NCI-H1930 (cell line): Measurements from ENCODE around the gene TCF15.

Source experiments
- DNase-seq, 2 experiments: peaks; one replicate each; lab custom pipeline; 2025; lab: John Stamatoyannopoulos, UW

TCF15 gene, protein sequence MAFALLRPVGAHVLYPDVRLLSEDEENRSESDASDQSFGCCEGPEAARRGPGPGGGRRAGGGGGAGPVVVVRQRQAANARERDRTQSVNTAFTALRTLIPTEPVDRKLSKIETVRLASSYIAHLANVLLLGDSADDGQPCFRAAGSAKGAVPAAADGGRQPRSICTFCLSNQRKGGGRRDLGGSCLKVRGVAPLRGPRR

GRCh38 chr20:610130-611046 is at the start of gene TCF15:
Gene TCF15 (minus strand): TSS chr20:610309. CDS start chr20:610237, 72 bp downstream.
- peak; percentile 44 to 77 for DNase-seq

GRCh38 chr20:658731-659291 is 48.7 kb upstream of the TCF15 start:
- no peak for DNase-seq

DNA sequence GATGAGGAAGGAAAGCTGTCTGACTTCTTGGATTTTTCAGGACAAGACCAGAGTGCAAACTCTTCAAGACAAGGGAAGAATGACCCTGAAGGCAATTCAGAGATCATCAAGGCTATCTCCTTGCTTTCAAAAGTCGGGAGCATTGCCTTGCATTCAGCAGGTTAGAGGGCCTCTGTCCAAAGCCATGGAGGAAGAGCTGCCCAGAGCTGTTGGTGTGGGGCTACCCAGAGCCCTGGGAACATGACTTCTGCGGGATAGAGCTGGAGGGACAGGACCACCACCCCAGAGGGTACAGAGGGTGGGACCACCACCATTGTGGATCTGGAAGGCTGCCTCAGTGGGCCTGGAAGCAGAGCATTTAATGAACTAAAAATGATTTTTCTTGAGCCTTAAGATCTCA is 48.1 kb upstream of the TCF15 start:
- no peak for DNase-seq

DNA sequence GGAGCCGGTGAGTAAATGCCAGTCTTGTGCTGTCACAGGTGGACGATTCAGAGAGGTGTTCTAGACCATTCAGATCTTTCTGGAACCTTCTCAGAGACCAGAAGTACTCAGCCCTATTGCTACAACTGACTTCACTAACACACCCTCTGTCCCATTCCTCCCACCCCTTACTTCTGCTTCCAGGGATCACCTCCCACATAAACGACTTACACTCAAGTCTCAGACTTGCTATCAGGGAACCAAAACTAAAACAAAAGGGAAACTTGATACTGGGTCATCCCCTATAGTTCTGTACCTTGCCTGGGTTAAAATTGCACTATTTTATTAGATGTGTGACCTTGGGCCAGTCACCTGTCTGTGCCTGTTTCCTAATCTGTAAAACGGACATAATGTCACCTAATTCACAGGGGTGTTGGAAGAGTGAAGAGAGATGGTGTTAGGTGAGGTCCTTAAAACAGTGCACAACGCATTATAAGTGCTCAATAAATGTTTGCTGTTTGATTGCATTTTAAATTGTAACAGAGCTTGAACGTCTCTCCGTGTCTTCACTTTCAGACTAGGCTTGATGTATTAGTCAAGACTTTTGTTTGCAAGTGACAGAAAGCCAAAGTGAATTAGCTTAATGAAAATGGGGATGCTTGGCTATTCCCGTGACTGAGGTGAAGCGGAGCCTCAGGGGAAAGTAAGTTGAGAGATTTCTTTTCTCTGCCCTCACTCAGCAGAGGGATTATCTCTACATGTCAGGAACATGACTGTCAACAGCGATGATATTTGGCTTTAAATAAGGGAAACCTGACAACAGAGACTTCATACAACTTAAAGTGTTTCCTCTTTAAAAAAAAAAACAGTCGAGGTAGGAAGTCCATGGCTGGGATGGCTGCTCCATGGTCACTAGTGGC is 45.9 kb upstream of the TCF15 start:
- DNase-seq, result no peak

- DNase-seq, result no peak
These were observed 44.3 kb upstream of the TCF15 start for GRCh38 chr20:654417-654750.

GRCh38 chr20:653590-654416 is 43.7 kb upstream of the TCF15 start:
- no peak for DNase-seq

DNA sequence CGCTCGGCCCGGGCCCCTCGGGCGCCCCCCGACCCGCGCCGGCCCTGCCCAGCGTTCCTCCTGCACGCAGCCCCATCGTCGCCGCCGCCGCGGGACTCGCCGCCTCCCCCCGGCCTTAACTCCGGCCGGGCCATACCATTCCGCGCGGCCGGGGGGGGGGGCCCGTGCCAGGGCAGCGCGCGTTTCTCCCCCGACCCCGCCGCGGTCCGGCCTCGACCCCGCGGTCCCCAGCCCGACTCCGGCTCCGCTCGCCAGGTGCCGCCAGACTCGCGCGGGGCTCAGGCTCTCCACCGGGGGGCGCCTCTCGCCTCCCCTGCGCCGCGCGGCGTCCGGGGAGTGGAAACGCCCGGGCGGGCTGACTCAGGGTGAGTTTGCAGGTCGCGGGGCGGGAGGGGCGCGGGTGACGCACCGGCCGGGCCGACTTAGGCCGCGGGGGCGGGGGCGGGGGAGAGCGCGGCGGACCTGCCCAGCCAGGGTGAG is 43.0 kb upstream of the TCF15 start, which contains the start of gene SRXN1:
Gene SRXN1 (minus strand): TSS at position 91 of the 480 bp plus-strand sequence. CDS start 15 bp downstream, at position 76.
- peak; percentile 93 to 98 for DNase-seq

DNA sequence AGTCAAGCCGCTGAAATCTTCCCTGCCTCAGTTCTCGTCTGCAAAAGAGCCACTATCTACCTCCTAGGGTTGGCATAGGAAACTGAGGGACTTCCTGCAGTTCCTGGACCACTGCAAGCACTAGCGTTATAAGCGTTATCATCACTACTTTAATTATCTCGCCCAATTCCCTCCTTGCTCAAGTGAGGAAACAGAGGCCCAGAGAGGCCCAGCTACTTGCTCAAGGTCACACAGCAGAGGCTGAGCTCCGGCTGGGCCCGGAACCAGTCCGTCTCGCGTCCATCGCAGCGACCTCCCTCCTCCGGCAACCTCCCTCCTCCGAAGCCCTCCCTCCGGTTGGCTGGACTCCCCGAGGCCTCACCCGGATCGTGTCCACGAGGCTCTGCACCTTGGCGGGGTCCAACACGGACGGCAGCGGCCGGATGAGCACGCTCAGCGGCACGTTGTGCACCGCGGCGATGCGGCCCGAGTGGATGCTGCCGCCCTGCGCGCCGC is 42.6 kb upstream of the TCF15 start:
- no peak for DNase-seq

DNA sequence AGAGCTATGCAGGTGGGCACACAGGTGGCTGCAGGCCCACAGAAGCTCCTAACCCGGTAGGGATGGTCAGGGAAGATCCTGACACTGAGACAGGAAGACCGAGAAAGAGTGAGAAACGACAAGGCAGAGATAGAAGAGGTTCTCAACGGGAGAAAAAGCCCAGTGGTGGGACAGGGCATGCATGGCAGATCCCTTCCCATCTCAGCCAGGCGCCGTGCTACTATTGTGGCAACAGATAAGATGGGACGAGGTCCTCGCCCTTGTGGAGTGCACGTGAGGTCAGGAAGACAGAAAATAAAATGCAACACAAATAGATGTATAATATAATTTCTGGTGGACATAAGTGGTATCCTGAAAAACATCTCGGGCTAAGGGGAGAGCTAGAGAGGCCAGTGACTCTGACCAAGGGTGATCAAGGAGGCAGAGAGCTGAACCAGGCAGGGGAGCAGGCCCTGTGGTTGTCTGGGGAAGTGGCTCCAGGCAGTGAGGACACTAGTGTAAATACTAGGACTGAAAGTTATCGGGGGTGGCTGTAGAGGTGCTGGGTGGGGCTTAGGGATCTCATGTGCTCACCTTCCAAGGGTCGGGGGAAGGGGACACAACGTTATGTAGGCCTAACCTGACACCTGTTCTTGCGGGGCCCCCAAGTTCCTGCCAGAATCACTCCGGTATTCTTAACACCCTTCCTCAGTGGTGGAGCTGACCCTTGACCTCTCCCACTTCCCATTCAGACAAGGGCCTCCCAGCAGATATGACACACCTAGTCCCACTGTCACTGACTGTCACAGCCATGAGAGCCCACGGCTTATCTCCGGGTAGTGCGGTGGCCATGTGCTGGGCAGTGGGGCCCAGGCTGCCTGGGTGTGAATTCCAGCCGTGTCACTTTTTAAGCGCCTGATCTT is 41.9 kb upstream of the TCF15 start:
- DNase-seq, result no peak

- no peak for DNase-seq
These were observed 40.8 kb upstream of the TCF15 start for GRCh38 chr20:650954-651353.

GRCh38 chr20:650281-650680 is 40.2 kb upstream of the TCF15 start:
- no peak for DNase-seq

DNA sequence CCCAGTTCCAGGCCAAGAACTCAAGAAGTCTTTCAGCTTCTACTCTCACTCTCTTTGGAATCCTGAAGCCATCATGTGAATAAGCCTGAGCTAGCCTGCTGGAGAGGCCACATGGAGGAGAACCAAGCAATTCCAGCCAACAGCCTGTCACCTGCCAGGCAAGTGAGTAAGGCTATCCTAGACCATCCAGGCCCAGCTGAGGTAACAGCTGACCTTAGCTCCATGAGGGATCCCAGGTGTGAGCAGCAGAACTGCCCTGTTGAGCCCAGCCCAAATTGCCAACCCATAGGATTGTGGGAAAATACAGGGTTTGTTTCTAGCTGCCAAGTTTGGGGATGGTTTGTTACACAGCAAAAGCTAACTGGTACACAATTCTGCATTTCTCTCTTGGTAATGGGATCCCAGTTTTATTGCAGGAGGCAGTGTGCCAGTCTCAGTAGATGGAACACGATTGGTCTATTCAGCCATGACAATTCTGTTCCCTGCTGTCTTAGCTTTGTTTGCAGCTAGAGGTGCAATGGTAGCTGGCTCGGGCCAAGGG is 37.4 kb upstream of the TCF15 start:
- no peak for DNase-seq

- DNase-seq, result no peak
These were observed 36.7 kb upstream of the TCF15 start for GRCh38 chr20:646868-647233.

DNA sequence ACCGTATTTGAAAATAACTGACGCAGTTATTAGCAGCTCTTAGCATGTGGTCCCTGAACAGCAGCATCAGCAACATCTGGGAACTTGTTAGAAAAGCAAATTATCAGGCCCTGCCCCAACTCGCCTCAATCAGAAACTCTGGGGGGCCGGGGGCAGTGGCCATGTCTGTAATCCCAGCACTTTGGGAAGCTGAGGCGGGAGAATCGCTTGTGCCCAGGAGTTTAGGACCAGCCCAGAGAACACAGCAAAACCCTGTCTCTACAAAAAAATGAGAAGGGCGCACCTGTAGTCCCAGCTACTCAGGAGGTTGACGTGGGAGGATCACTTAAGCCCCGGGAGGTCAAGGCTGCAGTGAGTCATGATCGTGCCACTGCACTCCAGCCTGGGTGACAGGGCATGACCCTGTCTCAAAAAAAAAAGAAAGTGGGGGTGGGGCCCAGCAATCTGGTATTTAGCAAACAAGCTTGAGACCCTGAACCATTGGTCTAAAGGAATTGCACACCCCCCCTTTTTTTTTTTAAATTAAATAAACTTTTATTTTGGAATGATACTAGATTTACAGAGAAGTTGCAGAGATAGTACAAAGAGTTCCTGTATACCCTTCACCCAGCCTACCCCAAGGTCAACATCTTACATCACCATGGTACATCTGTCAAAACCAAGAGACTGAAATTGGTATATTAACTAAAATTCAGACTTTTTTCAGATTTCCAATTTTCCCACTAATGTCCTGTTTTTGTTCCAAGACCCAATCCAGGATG is 36.2 kb upstream of the TCF15 start:
- no peak for DNase-seq

- DNase-seq, result peak; percentile 78 to 89
These were observed 35.4 kb upstream of the TCF15 start for GRCh38 chr20:645318-646106.

DNA sequence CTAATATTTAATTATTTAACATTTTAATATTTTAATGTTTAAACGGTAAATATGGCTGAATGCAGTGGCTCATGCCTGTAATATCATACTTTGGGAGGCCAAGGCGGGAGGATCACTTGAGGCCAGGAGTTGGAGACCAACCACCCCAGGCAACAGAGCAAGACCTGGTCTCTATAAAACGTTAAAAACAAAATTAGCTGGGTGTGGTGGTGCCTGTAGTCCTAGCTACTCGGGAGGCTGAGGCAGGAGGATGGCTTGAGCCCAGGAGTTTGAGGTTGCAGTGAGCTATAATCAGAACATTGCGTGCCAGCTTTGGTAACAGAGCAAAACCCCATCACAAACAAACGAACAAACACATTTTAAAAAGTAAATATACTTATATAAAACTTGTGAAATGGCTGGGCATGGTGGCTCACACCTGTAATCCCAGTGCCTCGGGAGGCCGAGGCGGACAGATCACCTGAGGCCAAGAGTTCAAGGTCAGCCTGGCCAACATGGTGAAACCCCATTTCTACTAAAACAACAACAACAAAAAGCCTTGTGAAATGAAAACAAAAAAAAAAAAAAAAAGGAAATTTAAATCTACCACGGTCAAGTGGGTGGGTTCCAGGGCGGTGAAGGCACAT is 34.7 kb upstream of the TCF15 start:
- no peak for DNase-seq

GRCh38 chr20:642398-643174 is 32.5 kb upstream of the TCF15 start:
- peak; percentile 64 to 73 for DNase-seq
